ENCODE data around the gene NETO2. TPM values are rescaled to one million over a fixed set of nuclear protein-coding genes. Genes with fewer than 3 reads are reported as not detected.
A peak's percentile ranks its signal among the peaks of the same experiment; 100 is the strongest.

Gene NETO2
- total and polyA plus RNA-seq, 2 of the 13 experiments (the other 11 are each of a cell fraction or from before 2014, with no cell fraction given), result 8.2 to 13.5 TPM

- Histone ChIP-seq H3K27ac (ENCODE audit: extremely low read length, insufficient read depth, low read length) (no peak overlapping the region), H3K79me2 (ENCODE audit: insufficient read depth, low read length) (no peaks in the 10 kb centered on the region), H3K4me1 (ENCODE audit: insufficient read depth, low read length) (no peaks in the 10 kb centered on the region), H3K9ac (ENCODE audit: insufficient read depth, low read depth, low read length) (no peak overlapping the region), H3K27me3 (ENCODE audit: control insufficient read depth in 1 of 2, insufficient read depth in 2 of 2, low read length in 2 of 2) (no peaks in the 10 kb centered on the region), H4K20me1 (ENCODE audit: insufficient read depth, low read length) (no peaks in the 10 kb centered on the region), H3K36me3 (replicated peaks in 1 of 2; ENCODE audit: control insufficient read depth in 1 of 2, insufficient read depth in 2 of 2, low read length in 2 of 2) (peaks cover 0 to 3% of the 10 kb centered on the region in 2 experiments; a peak in 3 of 5 replicates), H3K4me3 (replicated peaks in 1 of 3; ENCODE audit: insufficient read depth in 1 of 3, low read depth in 2 of 3, low read length in 3 of 3) (no peak overlapping the region), H3K4me2 (ENCODE audit: low read depth, low read length) (no peak overlapping the region), H2AFZ (ENCODE audit: low read length) (no peak overlapping the region), H3K9me3 (ENCODE audit: low read length) (no peaks in the 10 kb centered on the region)
- no TSS peak for BruUV-seq (replicated peaks)
- in situ Hi-C loops (cut with HindIII; ENCODE audit: extremely low pct_ligation_motif_present, low pct_unique_long_range_greater_than_20kb), result no loop called here
- no peak for DNase-seq (ENCODE audit: low spot score)
- 97% methylated on average over 3 of the region's 3 CpGs for WGBS (ENCODE audit: low lambda C conversion rate)
- TF ChIP-seq ATF7 (IDR thresholded peaks at IDR 0.05) (peak; percentile 89), ATF7 (CRISPR knock-in tag; IDR thresholded peaks at IDR 0.05) (no peak), ZSCAN9 (CRISPR knock-in tag; IDR thresholded peaks at IDR 0.05; ENCODE audit: borderline replicate concordance) (no peak)
- ATAC-seq, result no peak
- FAIRE-seq, result no peak
- CTCF ChIA-PET (ENCODE audit: low intra/inter-chr PET ratio, low total read pairs), result no interaction called here
- intact Hi-C loops (cut with micrococcal nuclease; ENCODE audit: unreplicated experiment), result no loop called here
- POLR2A ChIA-PET, result no interaction called here
Observed at GRCh38 chr16:47160422-47160821, 16.7 kb upstream of the NETO2 start.

GRCh38 chr16:47158992-47159391 is 15.2 kb upstream of the NETO2 start:
- intact Hi-C loops (cut with micrococcal nuclease; ENCODE audit: unreplicated experiment) (no loop called here), in situ Hi-C loops (cut with HindIII; ENCODE audit: extremely low pct_ligation_motif_present, low pct_unique_long_range_greater_than_20kb) (no loop called here)
- Histone ChIP-seq H3K36me3 (replicated peaks in 1 of 2; ENCODE audit: control insufficient read depth in 1 of 2, insufficient read depth in 2 of 2, low read length in 2 of 2) (peaks cover 0 to 3% of the 10 kb centered on the region in 2 experiments; a peak in 3 of 5 replicates), H2AFZ (ENCODE audit: low read length) (no peak overlapping the region), H3K4me1 (ENCODE audit: insufficient read depth, low read length) (no peaks in the 10 kb centered on the region), H3K79me2 (ENCODE audit: insufficient read depth, low read length) (no peaks in the 10 kb centered on the region), H3K27me3 (ENCODE audit: control insufficient read depth in 1 of 2, insufficient read depth in 2 of 2, low read length in 2 of 2) (no peaks in the 10 kb centered on the region), H3K4me3 (replicated peaks in 1 of 3; ENCODE audit: insufficient read depth in 1 of 3, low read depth in 2 of 3, low read length in 3 of 3) (no peak overlapping the region), H3K4me2 (ENCODE audit: low read depth, low read length) (no peak overlapping the region), H4K20me1 (ENCODE audit: insufficient read depth, low read length) (no peaks in the 10 kb centered on the region), H3K9ac (ENCODE audit: insufficient read depth, low read depth, low read length) (no peak overlapping the region), H3K27ac (ENCODE audit: extremely low read length, insufficient read depth, low read length) (no peak overlapping the region), H3K9me3 (ENCODE audit: low read length) (no peaks in the 10 kb centered on the region)
- FAIRE-seq (no peak), ATAC-seq (no peak), DNase-seq (ENCODE audit: low spot score) (no peak)
- TF ChIP-seq KLF15 (CRISPR knock-in tag; IDR thresholded peaks at IDR 0.05; ENCODE audit: borderline replicate concordance) (no peak), PAF1 (CRISPR knock-in tag; IDR thresholded peaks at IDR 0.05) (no peak), MAFK (conservative IDR thresholded peaks at IDR 0.05 in 1 of 2, IDR thresholded peaks at IDR 0.05 in 1 of 2; ENCODE audit: low read length in 2 of 2) (peak; percentile 84 to 91), MAFF (IDR thresholded peaks at IDR 0.05; ENCODE audit: low read depth, low read length) (peak; percentile 82)
- CTCF ChIA-PET (ENCODE audit: low intra/inter-chr PET ratio, low total read pairs), result no interaction called here
- POLR2A ChIA-PET, result no interaction called here
- BruUV-seq (replicated peaks), result no TSS peak

Data from HepG2 (cell line).